Dermis blood vessel endothelial cell (primary cell): ENCODE measurements around the gene C13orf42. TPM values are rescaled to one million over a fixed set of nuclear protein-coding genes. Genes with fewer than 3 reads are reported as not detected.

ENCODE experiments used
- DNase-seq: peaks from one replicate; pipeline ENCODE4 v3.0.0; 2010
- total RNA-seq: library from RNA; depleted of rRNA; stranded (reverse); fragments of >200 nt; gene quantifications from 2 replicates; pipeline ENCODE4 v1.2.3, GENCODE V29; 2014

C13orf42 gene
- total RNA-seq, 1 donor from 2014 or later: not detected

DNA sequence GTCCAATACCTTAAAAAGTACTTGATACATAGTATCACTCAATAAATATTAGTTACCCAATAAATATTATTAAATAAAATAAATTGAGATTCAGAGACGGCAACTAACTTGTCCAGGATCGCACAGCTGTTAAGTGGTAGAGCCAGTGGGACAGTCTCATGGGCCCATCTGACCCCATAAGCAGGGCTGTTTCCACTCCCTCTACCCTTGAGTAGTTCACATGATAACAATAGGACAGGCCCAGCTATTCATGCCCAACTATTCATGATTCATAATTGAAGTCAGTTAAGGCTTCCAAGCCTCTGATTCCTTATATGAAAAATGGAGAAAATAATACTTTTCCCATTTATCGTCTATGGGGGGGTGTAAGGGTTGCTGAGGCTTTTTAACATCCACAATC is 78.2 kb downstream of the C13orf42 start:
- no peak for DNase-seq

Other genes with a start within 250 kb of the C13orf42 start
- gene RNASEH2B, start 201.5 kb downstream of the C13orf42 start, total RNA-seq: 22.5 and 25.1 TPM in 2 replicates
- gene FAM124A, start 111.1 kb upstream of the C13orf42 start, total RNA-seq: 9.4 and 9.7 TPM in 2 replicates
- 0.09 TPM in 1 of 2 replicates, not detected in the other for gene SERPINE3, start 228.4 kb upstream of the C13orf42 start, total RNA-seq